Non-pigmented ciliary epithelial cell (primary cell): Measurements from ENCODE around the gene ZBTB7B.

Experiments used
- DNase-seq: peaks from one replicate; pipeline ENCODE4 v3.0.0-alpha.2; 2010; ENCODE audit warnings: low read depth

ZBTB7B gene

DNA sequence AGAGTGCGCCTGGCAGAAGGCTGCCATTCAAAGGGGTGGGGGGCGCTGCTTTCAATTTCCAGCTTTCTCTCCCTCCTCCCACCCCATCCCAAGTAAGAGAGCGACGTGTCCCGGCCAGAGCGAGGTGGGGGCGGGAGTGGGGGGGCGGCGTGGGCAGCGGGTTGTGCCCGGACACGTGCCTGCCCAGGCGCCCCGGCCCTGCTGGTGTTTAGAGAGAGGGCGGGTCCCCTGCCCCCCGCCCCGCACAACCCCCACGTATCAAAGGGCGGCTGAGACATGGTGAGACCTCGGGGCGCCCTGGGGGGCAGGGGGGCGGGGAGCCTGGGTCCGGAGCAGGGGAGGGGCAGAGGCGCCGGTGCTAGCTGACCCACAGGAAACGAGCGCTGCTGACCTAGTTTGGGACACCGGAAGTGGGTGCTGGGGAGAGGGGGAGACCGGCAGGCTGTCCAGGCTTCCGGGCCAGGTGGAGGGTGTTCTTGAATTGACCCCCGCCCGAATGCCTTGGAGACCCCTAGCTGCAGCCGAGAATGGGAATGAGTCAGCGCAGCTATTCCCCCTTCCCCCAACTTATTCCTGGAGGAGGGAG lies 1.3 kb downstream of the ZBTB7B start:
- DNase-seq: no peak

- DNase-seq: no peak
These were observed 1.9 kb downstream of the ZBTB7B start for GRCh38 chr1:155004352-155005075.

DNA sequence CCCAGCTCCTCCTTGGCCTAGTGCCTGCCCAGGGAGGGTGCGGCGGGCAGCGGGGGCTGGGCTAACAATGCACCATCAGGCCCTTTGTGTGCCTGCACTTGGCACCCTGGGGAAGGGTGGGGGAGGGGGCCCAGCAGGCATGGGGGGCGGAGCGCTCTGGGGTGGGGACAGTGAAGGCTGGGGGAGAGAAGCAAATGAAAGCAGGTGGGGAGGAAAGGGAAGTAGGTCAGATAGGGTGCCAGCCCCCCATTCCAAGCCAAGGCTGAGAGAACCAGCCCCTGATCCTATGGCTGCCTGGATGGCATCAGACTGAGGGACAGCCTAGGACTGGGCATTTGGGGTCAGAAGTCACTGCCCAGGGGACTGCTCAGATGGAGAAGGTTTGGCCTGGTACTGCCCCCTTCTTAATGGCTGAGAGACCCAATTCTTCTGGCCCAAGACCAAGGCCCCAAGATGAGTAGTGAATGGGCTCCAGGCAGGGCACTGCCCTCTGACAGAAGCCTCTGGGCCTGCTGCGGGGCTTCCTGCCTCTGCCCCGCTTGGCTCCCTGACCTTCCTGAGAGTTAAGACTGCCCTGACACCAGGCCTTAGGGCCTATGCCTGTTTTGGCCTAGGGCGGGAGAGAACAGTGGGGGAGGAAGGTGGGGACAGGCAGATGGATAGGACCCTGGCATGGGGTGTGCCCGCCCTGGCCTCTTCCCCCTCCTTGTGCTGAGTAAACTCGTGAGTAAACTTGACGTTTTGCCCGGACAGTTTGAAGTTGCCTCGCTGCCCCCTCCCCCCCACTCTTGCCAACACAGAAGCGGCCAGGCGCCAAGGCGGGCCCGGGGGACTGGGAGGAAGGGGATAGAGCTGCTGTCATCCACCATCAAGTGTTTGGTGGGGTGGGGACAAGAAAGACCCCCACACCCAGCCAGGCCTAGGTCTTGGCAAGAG lies 2.7 kb downstream of the ZBTB7B start:
- no peak for DNase-seq

- no peak for DNase-seq
These were observed 4.0 kb downstream of the ZBTB7B start for GRCh38 chr1:155006601-155007101.

DNA sequence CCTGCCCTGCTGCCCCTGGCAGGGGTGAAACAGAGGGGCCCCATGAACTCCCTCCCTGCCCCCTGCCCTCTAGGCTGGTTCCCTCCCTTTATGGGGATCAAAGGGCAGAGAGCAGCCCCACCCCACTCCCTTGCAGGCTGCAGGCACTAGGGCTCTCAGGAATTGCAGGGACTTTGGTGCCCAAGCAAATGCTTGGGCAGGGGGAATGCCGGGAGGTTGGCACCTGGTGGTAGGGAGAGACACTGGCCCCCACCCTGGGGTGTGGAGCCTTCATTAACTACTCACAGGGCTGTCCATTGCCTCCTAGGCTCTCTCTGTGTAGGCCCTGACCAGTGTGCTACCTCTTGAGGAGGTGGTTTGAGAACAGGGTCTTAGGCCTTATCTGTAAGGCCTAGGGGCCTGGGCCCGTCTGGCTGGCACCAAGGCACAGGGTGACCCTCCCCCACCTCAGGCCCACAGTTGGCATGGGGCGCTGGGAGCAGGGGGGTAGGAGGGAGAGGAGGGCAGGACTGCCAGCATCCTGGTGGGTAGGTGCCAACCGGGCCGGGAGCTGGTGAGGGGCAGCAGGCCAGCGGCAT lies 4.7 kb downstream of the ZBTB7B start:
- no peak for DNase-seq

DNA sequence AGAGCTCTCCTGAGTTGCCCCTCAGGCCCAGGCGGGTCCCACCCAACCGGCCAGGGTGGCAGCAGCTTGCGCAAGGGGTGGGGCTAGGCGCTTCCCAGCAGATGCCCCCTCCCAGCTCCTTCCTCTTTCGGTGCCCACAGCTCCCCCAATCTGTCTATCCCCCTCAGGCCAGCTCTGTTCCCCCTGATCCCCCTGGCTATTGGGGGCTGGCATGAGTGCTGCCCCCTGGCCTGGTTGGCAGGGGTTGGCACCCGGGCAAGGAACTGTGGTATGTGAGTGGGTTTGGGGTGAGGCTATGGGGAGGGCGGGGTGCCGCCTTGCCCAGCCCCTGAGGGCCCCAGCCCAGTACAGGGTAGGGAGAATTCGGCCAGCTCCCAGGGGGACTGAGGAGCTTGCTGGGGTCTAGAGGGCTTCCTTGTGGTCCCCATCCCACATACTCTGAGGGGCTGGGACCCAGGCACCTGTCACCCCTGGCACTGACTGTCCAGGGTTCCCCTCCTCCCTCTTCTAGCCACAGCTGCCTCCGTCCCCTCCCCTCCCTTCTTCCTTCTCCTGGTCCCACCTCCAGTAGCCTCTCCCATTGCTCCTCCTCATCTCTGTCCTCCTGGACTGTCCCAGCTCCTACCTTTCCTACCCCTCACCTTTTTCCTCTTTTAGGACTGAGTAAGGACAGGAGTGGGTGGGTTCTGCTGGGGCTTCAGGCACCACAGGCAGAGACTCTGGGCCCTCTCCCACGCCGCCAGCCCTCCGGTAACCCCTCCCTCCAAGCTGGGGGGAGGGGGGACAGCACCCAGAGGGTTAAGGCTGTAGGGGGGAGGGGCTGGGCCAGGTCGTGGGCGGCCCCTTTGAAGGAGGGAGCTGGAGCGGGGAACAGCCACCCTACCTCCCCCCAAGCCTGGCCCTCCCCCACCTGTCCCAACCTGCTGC lies 5.7 kb downstream of the ZBTB7B start:
- no peak for DNase-seq

- no peak for DNase-seq
These were observed 6.7 kb downstream of the ZBTB7B start for GRCh38 chr1:155009221-155009711.

DNA sequence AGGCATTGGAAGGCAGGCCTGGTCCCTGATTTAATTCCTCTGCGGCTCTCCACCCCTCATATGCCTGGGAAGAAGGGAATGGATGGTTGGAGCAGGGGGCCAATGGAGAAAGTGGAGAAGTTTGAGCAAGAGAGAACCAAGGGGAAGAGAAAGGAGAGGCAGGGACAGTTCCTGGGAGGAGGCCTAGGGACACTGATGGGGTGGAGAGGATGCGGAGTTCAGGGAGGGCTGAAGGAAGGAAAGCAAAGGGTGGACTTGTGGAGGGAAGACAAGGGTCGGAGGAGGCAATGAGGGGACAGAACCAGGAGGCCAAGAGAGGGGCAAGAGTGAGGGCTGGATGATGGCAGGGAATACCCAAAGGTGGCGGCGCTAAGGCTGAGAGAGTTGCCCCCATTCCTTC lies 7.1 kb downstream of the ZBTB7B start:
- no peak for DNase-seq

GRCh38 chr1:155010211-155010918 lies 7.8 kb downstream of the ZBTB7B start:
- DNase-seq: no peak

GRCh38 chr1:155011004-155011416 lies 8.4 kb downstream of the ZBTB7B start:
- DNase-seq: no peak

GRCh38 chr1:155011437-155012025 lies 8.9 kb downstream of the ZBTB7B start:
- DNase-seq: no peak

DNA sequence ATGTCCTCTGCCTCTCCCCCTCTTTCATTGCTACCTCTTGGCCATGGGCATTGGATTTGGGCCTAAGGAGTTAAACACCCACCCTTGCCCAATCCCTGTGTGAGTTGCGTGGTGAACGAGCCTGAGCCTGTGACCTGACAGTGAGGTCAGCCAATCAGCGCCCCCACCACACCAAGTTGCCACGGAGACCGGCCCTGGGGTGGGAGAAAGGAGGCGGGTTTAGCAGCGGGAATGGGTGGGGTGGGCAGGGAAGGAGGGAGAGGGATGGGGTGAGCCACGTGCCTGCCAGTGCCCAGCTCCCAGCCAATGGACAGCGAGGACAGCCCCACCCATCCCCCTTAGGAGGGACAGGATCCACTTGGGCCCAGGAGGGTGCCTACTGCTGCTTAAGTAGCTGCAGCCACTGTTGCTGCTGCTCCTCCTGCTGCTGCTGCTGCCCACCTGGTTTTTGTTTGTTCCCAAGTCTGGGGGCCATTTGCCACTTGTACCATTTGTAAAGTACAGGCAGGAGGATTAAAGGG lies 9.5 kb downstream of the ZBTB7B start:
- DNase-seq: no peak

GRCh38 chr1:155012776-155013602 lies 10.4 kb downstream of the ZBTB7B start:
- no peak for DNase-seq

- DNase-seq: no peak
These were observed 11.0 kb downstream of the ZBTB7B start for GRCh38 chr1:155013632-155014031.

DNA sequence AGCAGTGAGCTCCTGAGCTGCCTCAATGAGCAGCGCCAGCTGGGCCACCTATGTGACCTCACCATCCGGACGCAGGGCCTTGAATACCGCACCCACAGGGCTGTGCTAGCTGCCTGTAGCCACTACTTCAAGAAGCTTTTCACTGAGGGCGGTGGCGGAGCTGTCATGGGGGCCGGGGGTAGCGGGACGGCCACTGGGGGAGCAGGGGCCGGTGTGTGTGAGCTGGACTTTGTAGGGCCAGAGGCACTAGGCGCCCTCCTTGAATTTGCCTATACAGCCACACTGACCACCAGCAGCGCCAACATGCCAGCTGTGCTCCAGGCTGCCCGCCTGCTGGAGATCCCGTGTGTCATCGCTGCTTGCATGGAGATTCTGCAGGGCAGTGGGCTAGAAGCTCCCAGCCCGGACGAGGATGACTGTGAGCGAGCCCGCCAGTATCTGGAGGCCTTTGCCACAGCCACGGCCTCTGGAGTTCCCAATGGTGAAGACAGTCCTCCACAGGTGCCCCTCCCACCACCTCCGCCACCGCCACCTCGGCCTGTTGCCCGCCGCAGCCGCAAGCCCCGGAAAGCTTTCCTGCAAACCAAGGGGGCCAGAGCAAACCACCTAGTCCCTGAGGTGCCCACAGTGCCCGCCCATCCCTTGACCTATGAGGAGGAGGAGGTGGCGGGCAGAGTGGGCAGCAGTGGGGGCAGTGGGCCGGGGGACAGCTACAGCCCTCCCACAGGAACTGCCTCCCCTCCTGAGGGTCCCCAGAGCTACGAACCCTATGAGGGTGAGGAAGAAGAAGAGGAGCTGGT lies 12.3 kb downstream of the ZBTB7B start:
- no peak for DNase-seq

GRCh38 chr1:155015527-155016230 lies 13.1 kb downstream of the ZBTB7B start:
- no peak for DNase-seq

DNA sequence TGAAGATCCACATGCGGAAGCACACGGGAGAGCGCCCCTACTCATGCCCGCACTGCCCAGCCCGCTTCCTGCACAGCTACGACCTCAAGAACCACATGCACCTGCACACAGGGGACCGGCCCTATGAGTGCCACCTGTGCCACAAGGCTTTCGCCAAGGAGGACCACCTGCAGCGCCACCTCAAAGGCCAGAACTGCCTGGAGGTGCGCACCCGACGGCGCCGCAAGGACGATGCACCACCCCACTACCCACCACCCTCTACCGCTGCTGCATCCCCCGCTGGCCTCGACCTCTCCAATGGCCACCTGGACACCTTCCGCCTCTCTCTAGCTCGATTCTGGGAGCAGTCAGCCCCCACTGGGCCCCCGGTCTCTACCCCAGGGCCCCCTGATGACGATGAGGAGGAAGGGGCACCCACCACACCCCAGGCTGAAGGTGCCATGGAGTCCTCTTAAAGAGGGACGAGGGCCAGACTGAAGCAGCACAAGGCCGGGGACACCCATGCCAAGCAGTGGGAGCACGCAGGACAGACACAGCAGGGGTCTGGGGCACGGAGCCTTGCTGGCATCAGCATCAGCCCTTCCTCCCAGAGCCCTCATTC lies 13.7 kb downstream of the ZBTB7B start:
- no peak for DNase-seq
